NCI-H1694 (cell line): ENCODE measurements around the gene DNAJC30.
"Not testable (repeated sequence)": the region's sequence is repeated elsewhere in the genome, so short reads cannot be mapped to it uniquely, and the experiment has no call there.

Source experiments
- DNase-seq: peaks from one replicate; lab custom pipeline; 2025; lab: John Stamatoyannopoulos, UW

Gene DNAJC30

GRCh38 chr7:73683056-73683787, at the start of gene DNAJC30, which contains the start of gene BUD23:
Gene DNAJC30 (minus strand): TSS chr7:73683453. CDS start chr7:73683423, 30 bp downstream.
Gene BUD23 (plus strand): TSS chr7:73683597. CDS start chr7:73683626, 29 bp downstream.
- peak; percentile 93 for DNase-seq

GRCh38 chr7:73732397-73732796, 49.1 kb upstream of the DNAJC30 start:
- DNase-seq = no peak

DNA sequence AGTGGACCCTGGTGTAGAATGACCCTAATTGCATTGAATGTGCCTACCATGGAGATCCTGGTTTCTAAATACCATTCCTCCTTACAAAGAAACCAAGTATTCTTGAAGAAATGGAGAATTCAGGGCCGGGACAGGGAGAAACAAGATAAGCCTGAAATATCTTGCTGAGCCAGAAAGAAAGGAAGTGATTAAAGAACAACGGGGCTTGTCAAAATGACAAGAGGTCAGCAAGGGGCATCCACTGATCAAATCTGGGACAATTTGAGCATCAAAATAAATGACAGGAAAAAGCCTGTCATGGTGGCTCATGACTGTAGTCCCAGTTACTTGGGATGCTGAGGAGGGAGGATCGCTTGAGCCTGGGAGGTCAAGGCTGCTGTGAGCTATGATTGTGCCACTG, 47.2 kb upstream of the DNAJC30 start:
- DNase-seq = no peak

DNA sequence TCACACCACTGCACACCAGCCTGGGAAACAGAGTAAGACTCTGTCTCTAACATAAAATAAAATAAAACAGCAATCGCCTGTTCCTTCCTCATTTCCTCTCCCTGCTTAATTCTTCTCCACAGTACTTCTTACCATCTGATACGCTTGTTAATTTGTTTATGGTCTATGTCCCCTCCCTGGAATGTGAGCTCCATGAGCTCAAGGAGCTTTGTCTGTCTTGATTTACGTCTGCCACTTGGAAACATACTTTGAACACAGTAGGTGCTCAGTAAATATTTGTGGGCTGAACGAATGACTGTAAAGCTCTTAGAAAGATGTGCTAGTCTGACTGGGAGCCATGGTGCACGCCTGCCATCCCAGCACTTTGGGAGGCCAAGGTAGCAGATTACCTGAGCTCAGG, 45.3 kb upstream of the DNAJC30 start:
- no peak for DNase-seq

DNA sequence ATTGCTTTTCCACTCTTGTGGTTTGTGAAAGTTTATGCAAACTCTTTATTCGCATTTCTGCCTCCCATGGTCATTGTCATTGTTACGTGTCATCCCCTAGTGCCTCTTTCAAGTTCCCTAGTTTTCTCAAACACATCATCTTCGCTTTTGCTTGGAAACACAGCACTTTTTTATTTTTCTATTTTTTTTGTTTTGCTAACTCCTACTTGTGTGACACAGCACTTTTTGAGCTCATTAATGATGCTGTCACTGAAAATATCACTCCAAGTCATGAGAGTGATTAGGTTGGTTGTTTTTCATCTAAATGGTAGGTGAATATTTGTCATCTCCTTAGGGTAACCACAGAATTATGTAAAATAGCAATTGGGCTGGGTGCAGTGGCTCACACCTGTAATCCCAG, 44.7 kb upstream of the DNAJC30 start:
- DNase-seq = no peak

DNA sequence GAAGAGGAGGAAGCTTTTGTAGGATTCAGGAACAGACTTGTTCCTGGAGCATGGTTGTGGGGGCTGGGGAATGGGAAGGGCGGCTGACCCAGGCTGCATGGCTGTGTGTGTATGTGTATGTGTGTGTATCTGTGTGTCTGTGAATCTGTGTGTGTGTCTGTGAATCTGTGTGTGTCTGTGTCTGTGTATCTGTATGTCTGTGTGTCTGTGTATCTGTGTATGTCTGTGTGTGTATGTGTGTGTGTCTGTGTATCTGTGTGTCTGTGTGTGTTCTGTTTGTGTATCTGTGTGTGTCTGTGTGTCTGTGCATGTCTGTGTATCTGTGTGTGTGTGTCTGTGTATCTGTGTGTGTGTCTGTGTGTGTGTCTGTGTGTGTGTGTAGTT, 42.8 kb upstream of the DNAJC30 start:
- DNase-seq = no peak

DNA sequence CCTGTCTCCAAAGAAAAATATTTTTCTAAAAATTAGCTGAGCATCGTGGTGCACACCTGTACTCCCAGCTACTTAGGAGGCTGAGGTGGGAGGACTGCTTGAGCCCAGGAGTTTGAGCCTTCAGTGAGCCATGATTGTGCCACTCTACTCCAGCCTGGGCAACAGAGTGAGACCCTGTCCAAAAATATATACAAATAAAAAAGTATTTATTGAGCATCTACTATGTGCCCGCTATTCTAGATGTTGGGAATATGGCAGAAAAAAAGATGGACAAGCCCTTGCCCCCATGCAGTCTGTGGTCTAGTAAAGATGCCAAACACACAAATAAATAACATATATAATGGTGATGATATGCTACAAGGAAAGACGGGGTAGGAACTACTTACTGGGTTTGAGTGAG, 40.6 kb upstream of the DNAJC30 start:
- DNase-seq = no peak

GRCh38 chr7:73722785-73723184, 39.5 kb upstream of the DNAJC30 start:
- no peak for DNase-seq

- not testable (repeated sequence) for DNase-seq
Measured at GRCh38 chr7:73722182-73722581, 38.9 kb upstream of the DNAJC30 start.

DNA sequence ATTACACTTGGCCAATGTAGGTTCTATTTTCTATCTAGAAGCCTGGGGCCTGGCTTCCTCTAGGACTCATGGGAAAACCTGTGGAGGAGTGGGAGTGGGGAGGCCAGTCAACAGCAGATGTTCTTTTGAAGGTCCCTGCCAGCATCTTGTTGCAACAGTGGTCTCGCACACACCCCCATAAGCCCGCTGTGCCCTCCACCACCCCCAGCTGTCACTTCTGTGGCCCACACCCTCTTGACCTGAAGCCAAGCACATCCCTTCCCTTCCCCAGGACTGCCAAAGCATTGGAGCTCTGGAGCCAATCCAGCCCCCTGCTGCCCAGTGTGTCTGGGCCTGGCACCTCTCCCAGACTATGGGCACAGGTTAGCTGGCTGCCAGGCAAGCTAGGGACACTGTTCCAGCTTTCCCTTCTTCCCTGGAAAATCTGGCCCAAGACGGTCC, 38.1 kb upstream of the DNAJC30 start:
- peak; percentile 98 for DNase-seq

GRCh38 chr7:73720443-73720842, 37.2 kb upstream of the DNAJC30 start:
- DNase-seq = not testable (repeated sequence)

DNA sequence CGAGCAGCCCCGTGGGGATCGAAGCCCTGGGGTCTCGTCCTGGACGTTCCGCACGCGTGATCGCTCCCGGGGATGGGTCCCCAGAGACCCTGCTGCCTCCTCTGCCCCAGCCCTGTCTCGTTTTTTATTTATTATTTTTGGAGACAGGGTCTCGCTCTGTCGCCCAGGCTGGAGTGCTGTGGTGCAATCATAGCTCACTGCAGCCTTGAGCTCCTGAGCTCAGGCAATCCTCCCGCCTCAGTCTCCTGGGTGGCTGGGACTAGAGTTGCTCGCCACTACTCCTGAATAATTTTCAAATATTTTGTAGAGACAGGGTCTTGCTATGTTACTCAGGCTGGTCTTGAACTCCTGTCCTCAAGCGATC, 36.5 kb upstream of the DNAJC30 start:
- no peak for DNase-seq

DNA sequence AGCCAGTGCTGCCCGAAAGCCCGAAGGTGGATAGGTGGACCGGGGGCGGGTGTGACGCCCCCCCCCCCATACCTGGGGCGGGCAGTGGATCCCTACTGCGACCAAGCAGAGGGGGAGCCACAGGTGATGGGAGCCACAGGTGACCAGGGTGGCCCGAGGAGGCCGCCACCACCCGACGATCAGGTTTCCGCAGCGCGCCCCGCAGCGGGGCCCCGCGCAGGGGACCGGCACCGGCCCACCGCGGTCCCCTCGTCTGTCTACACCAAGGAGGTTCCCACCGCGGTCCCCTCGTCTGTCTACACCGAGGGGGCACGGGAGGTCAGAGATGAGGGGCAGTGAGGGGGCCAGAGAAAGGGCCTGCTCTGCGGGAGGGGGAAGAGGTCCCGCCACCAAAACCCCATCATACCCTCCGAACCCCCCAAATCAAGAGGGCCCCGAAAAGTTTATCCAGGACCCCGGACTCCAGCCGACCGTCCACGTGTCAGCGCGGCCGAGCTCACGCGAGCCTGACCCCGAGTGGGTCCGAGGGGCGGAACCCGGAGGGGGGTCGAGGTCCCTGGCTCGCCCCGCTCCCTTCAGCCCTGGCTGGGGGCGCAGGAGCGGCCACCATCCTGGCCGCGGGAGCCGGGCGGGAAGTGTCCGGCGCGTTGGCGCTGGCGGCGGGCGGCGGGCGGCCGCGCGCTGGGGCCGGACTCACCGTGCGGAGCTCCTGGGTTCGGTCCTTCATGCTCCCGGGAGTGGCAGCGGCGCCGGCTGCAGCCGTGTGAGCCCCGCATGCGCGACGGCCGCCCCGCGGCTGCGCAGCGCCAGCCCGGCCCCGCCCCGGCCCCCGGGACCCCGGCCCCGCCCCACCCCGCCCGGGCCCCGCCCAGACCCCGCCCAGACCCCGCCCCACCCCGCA, 35.9 kb upstream of the DNAJC30 start, which contains the start of gene STX1A:
STX1A (minus strand) TSS at position 765 of the 901 bp plus-strand sequence; CDS start at position 727, 38 bp downstream.
- no peak for DNase-seq

DNA sequence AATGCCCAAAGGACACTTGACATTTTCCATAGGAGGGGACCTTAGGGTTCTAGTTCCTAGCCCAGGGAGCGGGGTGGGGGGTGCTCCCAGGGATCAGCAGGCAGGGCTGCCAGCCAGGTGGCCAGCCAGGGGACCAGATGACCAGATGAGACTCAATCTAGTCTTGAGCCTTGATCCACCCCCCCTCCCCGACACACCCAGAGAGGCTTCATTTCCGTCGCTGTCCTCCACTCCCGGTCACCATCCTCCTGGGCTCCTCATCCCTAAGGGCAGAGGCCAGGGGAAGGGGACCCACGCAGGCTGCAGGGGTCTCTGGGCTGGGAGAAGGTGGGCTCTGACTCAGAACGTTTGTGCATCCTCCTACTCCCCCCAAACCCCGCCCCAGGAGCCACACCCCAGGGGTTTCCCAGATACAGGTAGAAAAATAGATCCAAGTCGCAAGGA, 35.2 kb upstream of the DNAJC30 start:
- DNase-seq = no peak

DNA sequence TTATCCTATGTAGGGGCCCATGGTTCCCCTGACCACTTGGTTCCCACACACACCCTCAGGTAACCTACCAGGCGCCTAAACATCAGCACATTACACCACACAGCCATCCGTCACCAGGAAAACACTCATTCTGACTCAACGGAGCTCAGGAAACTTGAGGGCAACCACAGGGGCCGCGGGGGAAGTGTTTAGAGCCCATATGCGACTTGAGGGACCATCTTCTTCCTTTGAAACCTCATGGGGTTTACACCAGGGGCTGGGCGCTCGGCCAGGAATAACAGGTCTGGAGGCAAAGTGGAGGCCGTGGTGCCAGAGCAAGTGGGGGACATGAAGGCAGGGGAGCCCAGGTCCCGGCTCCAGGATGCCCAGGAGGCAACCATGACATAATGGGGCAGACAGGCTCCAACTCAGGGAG, 34.7 kb upstream of the DNAJC30 start:
- DNase-seq = no peak

DNA sequence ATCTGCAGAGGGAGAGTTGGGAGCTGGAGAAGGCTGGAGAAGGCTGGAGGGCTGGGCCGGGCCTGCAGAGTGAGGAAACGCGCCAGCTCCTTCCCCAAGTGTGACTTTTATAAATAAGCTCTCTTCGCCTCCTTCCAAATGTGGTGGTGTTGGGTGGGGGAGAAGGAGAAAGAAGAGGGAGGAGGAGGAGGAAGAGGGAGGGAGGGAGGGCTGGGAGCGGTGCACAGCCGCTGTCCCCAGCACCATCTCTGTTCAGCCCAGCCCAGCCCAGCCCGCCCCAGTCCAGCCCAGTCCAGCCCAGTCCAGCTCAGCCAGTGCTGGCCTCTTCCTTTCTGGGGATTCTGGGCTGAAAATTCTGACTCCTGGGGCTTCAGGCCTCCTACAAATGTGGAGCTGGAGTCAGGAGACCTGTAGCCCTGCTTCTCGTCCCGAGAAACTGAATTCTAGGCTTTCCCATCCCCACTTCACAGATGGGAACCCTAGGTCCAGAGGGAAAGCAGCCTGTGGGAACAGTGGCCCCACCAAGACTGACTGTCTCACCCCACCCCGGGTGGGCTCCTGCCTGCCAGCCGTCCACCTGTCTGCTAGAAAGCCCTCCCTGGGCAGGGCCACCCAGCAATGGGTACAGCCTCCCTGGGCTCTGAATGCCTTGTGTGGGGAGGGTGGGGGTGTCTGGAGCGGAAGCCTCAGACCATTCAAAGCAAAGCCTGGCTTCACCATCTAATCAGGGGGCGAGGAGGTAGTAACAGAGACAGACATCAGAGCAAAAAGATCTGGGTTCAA, 34.0 kb upstream of the DNAJC30 start:
- DNase-seq = no peak

DNA sequence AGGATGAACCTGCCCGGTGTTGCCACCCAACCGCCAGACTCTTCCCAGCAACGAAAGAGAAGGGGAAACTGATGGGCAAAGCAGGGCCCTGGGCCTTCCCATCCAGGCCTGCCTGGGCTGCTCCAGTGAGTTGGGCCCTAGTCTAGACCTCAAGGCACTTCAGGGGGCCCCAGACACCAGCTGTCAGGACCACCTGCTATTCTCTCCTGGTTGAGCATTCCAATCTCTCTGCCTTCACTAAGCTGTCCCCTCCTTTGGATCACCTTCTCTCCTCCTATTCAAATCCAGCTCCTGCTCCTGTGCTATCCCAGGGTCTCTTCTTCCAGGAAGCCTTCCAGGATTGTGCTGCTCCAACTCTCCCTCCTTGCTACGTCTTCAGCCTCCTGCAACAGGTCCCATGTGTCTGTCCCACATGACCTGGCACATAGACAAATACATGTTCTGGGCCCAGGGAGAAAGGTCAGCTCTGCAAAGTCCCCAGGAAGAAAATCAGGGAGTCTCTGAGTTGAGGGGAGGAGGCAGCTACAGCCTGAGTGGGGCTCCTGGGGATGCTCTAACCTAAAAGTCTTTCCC, 33.2 kb upstream of the DNAJC30 start:
- no peak for DNase-seq

GRCh38 chr7:73715648-73716317, 32.5 kb upstream of the DNAJC30 start:
- DNase-seq = no peak

- not testable (repeated sequence) for DNase-seq
Measured at GRCh38 chr7:73713319-73713718, 30.1 kb upstream of the DNAJC30 start.

DNA sequence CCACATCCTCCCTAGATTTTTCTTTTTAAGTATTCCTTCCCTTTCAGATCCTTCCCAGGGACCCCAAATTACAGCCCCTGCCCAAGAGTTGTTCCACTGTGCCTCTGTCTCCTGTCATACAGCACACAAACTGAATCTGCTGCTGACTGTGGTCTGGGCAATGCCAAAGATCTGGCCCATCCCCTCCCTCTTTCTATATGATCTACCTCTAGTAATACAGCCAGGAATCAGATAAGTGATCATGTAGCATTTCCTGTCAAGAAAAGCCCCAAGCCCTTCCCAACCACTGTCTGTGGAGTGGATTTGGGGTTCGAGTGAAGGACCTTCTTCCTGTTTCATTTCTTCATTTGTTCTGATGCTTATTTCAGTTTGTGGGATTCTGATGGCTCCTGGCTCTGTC, 29.5 kb upstream of the DNAJC30 start:
- DNase-seq = no peak

DNA sequence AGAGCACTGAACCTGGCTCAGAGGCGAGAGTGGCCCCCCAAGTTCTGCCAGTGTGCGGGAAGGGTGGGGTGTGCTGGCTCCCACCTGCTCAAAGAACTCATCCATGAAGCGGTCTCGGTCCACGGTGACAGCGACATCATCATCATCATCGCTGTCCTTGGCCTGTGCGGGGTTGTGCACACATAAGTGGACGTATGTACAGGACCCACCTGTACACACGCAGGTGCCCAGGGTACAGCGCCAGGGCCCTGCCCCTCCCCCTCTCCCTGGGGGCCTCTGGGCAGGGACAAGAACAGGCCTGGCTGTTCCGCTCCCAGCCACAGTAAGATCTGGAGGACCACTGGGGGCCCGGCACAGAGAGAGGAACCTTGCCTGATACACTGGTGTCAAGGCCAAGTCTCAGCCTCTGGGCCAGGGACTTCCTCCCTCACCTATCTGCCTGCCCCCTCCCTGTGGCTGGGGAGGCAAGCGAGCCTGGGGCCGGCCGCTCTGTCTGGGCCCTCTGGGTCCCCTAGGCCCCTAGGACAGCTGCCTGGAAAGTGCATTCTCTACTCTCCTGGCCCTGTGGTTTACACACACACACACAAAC, 25.8 kb upstream of the DNAJC30 start:
- DNase-seq = no peak
